Esophagus muscularis mucosa (tissue), 4 donors: ENCODE measurements around the gene NUP214.

ENCODE experiments used
- EP300 ChIP-seq: sonication (generic); formaldehyde crosslinking; IDR thresholded peaks from one replicate; pipeline ENCODE4 v1.6.1; 2017; ENCODE audit warnings: antibody characterized with exemption
- POLR2A ChIP-seq: fragments of 450-650 bp; IDR thresholded peaks from one replicate; pipeline ENCODE4 v1.6.1; 2017; ENCODE audit warnings: antibody characterized with exemption, moderate library complexity, mild to moderate bottlenecking, low read depth
- POLR2AphosphoS5 ChIP-seq, 2 donors: sonication (generic); formaldehyde crosslinking; IDR thresholded peaks; one replicate each; pipeline ENCODE4 v1.6.1; 2017; ENCODE audit warnings: antibody characterized with exemption in 2 of 2
- TF ChIP-seq, protein P1 (sequence below), 3 experiments: fragments of 200-600 bp in 2 of 3; fragments of 450-650 bp in 1 of 3; sonication (generic) in 2 of 3; IDR thresholded peaks; one replicate each; pipeline ENCODE4 v1.5.1; 2017 to 2019; ENCODE audit warnings: antibody characterized with exemption in 3 of 3, mild to moderate bottlenecking in 2 of 3, moderate library complexity in 1 of 3

- no peak for TF ChIP-seq POLR2A
- no peak for TF ChIP-seq POLR2AphosphoS5 (IDR thresholded peaks at IDR 0.05)
- TF ChIP-seq, protein P1, sequence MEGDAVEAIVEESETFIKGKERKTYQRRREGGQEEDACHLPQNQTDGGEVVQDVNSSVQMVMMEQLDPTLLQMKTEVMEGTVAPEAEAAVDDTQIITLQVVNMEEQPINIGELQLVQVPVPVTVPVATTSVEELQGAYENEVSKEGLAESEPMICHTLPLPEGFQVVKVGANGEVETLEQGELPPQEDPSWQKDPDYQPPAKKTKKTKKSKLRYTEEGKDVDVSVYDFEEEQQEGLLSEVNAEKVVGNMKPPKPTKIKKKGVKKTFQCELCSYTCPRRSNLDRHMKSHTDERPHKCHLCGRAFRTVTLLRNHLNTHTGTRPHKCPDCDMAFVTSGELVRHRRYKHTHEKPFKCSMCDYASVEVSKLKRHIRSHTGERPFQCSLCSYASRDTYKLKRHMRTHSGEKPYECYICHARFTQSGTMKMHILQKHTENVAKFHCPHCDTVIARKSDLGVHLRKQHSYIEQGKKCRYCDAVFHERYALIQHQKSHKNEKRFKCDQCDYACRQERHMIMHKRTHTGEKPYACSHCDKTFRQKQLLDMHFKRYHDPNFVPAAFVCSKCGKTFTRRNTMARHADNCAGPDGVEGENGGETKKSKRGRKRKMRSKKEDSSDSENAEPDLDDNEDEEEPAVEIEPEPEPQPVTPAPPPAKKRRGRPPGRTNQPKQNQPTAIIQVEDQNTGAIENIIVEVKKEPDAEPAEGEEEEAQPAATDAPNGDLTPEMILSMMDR (IDR thresholded peaks at IDR 0.05): no peak
- TF ChIP-seq EP300: no peak
These were observed 18.8 kb downstream of the NUP214 start for GRCh38 chr9:131144201-131144600.
